WTC11 (cell line): ENCODE data around the gene ENTPD6. TPM values are rescaled to one million over a fixed set of nuclear protein-coding genes. Genes with fewer than 3 reads are reported as not detected.
A peak's percentile ranks its signal among the peaks of the same experiment; 100 is the strongest.
"Not testable (repeated sequence)": the region's sequence is repeated elsewhere in the genome, so short reads cannot be mapped to it uniquely, and the experiment has no call there.

Source experiments
- ATAC-seq: fragments of 200-7000 bp; cut with Tn5 transposase; 2 replicates; pipeline ENCODE4 v1.10.0; 2021; ENCODE audit warnings: mild to moderate bottlenecking, moderate library complexity
- CTCF ChIA-PET: fragments of 300-600 bp; sonication (Branson Sonifier 250); formaldehyde crosslinking; loops from one replicate; lab custom pipeline; 2021; ENCODE audit warnings: antibody characterized with exemption; lab: Charles Lee
- POLR2A ChIA-PET: fragments of 350-600 bp; sonication (Branson Sonifier 250); formaldehyde crosslinking; loops from one replicate; lab custom pipeline; 2021; ENCODE audit warnings: antibody characterized with exemption; lab: Charles Lee
- DNase-seq: peaks from one replicate; pipeline ENCODE4 v3.0.0; 2021; ENCODE audit warnings: low spot score
- H3K27ac Mint-ChIP-seq: 2 replicates; pipeline ENCODE4 v1.8.0; 2021; ENCODE audit warnings: mixed read lengths
- H3K27me3 Mint-ChIP-seq: 2 replicates; pipeline ENCODE4 v1.8.0; 2021; ENCODE audit warnings: low read depth, mild to moderate bottlenecking, moderate library complexity, mixed read lengths
- H3K36me3 Mint-ChIP-seq: 2 replicates; pipeline ENCODE4 v1.8.0; 2021; ENCODE audit warnings: mixed read lengths
- H3K4me1 Mint-ChIP-seq: 2 replicates; pipeline ENCODE4 v1.8.0; 2022; ENCODE audit warnings: mixed read lengths
- H3K4me3 Mint-ChIP-seq: 2 replicates; pipeline ENCODE4 v1.8.0; 2021; ENCODE audit warnings: mild to moderate bottlenecking, moderate library complexity, mixed read lengths
- H3K9me3 Mint-ChIP-seq: 2 replicates; pipeline ENCODE4 v1.8.0; 2021; ENCODE audit warnings: mixed read lengths
- ATF3 ChIP-seq: sonication (generic); formaldehyde crosslinking; conservative IDR thresholded peaks from 2 replicates; pipeline ENCODE4 v1.8.1; 2022; ENCODE audit warnings: mild to moderate bottlenecking, missing genetic modification reagents
- CREB1 ChIP-seq: sonication (generic); formaldehyde crosslinking; IDR thresholded peaks from 2 replicates; pipeline ENCODE4 v1.8.0; 2023; ENCODE audit warnings: mild to moderate bottlenecking, missing genetic modification reagents
- E2F1 ChIP-seq: sonication (generic); formaldehyde crosslinking; IDR thresholded peaks from 2 replicates; pipeline ENCODE4 v1.8.0; 2022; ENCODE audit warnings: mild to moderate bottlenecking, missing genetic modification reagents
- E2F5 ChIP-seq: sonication (generic); formaldehyde crosslinking; IDR thresholded peaks from 2 replicates; pipeline ENCODE4 v1.8.1; 2022; ENCODE audit warnings: mild to moderate bottlenecking, moderate library complexity, missing genetic modification reagents
- ERG ChIP-seq: fragments of 250-450 bp; sonication (Bioruptor Pico); IDR thresholded peaks from 2 replicates; pipeline ENCODE4 v1.8.0; 2021; ENCODE audit warnings: mild to moderate bottlenecking
- FOXK1 ChIP-seq: sonication (generic); formaldehyde crosslinking; IDR thresholded peaks from 2 replicates; pipeline ENCODE4 v1.8.0; 2022; ENCODE audit warnings: mild to moderate bottlenecking, moderate library complexity, missing genetic modification reagents
- GABPB1 ChIP-seq: sonication (generic); formaldehyde crosslinking; IDR thresholded peaks from 2 replicates; pipeline ENCODE4 v1.8.1; 2023; ENCODE audit warnings: mild to moderate bottlenecking, missing genetic modification reagents
- GRHL2 ChIP-seq: fragments of 250-450 bp; sonication (Bioruptor Pico); IDR thresholded peaks from 2 replicates; pipeline ENCODE4 v1.8.0; 2022; ENCODE audit warnings: mild to moderate bottlenecking, moderate library complexity; ENCODE audit not compliant: insufficient replicate concordance, severe bottlenecking
- JAZF1 ChIP-seq: fragments of 250-450 bp; sonication (Bioruptor Pico); IDR thresholded peaks from 2 replicates; pipeline ENCODE4 v1.9.0; 2021; ENCODE audit warnings: moderate library complexity, mild to moderate bottlenecking, inconsistent platforms
- MYBL2 ChIP-seq: sonication (generic); formaldehyde crosslinking; IDR thresholded peaks from 2 replicates; pipeline ENCODE4 v1.8.1; 2023; ENCODE audit warnings: mild to moderate bottlenecking, moderate library complexity, missing genetic modification reagents
- NR2C2 ChIP-seq: sonication (generic); formaldehyde crosslinking; IDR thresholded peaks from 2 replicates; pipeline ENCODE4 v1.8.0; 2022; ENCODE audit warnings: mild to moderate bottlenecking, missing genetic modification reagents
- PRDM15 ChIP-seq: sonication (generic); formaldehyde crosslinking; IDR thresholded peaks from 2 replicates; pipeline ENCODE4 v1.8.0; 2022; ENCODE audit warnings: missing genetic modification reagents
- SMAD3 ChIP-seq: sonication (generic); formaldehyde crosslinking; IDR thresholded peaks from 2 replicates; pipeline ENCODE4 v1.8.0; 2022; ENCODE audit warnings: missing genetic modification reagents, mild to moderate bottlenecking, borderline replicate concordance
- USF1 ChIP-seq: sonication (generic); formaldehyde crosslinking; IDR thresholded peaks from 2 replicates; pipeline ENCODE4 v1.8.0; 2022; ENCODE audit warnings: mild to moderate bottlenecking, missing genetic modification reagents
- ZBTB21 ChIP-seq: sonication (generic); formaldehyde crosslinking; IDR thresholded peaks from 2 replicates; pipeline ENCODE4 v1.8.1; 2023; ENCODE audit warnings: mild to moderate bottlenecking, missing genetic modification reagents, borderline replicate concordance
- ZNF232 ChIP-seq: sonication (generic); formaldehyde crosslinking; IDR thresholded peaks from 2 replicates; pipeline ENCODE4 v1.8.0; 2022; ENCODE audit warnings: mild to moderate bottlenecking, missing genetic modification reagents
- ZNF263 ChIP-seq: sonication (generic); formaldehyde crosslinking; IDR thresholded peaks from 2 replicates; pipeline ENCODE4 v1.8.1; 2022; ENCODE audit warnings: low read depth, mild to moderate bottlenecking, moderate library complexity, missing genetic modification reagents
- ZNF317 ChIP-seq: sonication (generic); formaldehyde crosslinking; IDR thresholded peaks from 2 replicates; pipeline ENCODE4 v1.8.1; 2023; ENCODE audit warnings: low read depth, mild to moderate bottlenecking, moderate library complexity, missing genetic modification reagents, borderline replicate concordance
- ZNF416 ChIP-seq: fragments of 250-450 bp; sonication (Bioruptor Pico); IDR thresholded peaks from 2 replicates; pipeline ENCODE4 v1.9.0; 2021; ENCODE audit warnings: mild to moderate bottlenecking, inconsistent platforms
- ZSCAN18 ChIP-seq: fragments of 250-450 bp; sonication (Bioruptor Pico); IDR thresholded peaks from 2 replicates; pipeline ENCODE4 v2.1.2; 2022; ENCODE audit warnings: mild to moderate bottlenecking, moderate library complexity
- total RNA-seq: library from RNA; stranded (reverse); gene quantifications from 3 replicates; pipeline ENCODE4 v1.2.3, GENCODE V29; 2021

The ENTPD6 gene
- total RNA-seq, 1 experiment from 2014 or later = 56.9 TPM

GRCh38 chr20:25179439-25180089 is 15.9 kb upstream of the ENTPD6 start (continued):
- TF ChIP-seq ZSCAN18 (CRISPR knock-in tag) (no peak), USF1 (CRISPR knock-in tag) (no peak)

- POLR2A ChIA-PET = not testable (repeated sequence)
Measured at GRCh38 chr20:25184391-25184790, 11.1 kb upstream of the ENTPD6 start.

GRCh38 chr20:25187220-25187619 is 8.3 kb upstream of the ENTPD6 start:
- POLR2A ChIA-PET = no interaction called here

More at GRCh38 chr20:25184391-25184790, 11.1 kb upstream of the ENTPD6 start:
- H3K4me1 Mint-ChIP-seq, ATAC-seq, DNase-seq, CTCF ChIA-PET, H3K4me3 Mint-ChIP-seq, H3K27ac Mint-ChIP-seq: not testable (repeated sequence)
- Mint-ChIP-seq H3K9me3 (peaks cover 59% of the 10 kb centered on the region), H3K36me3 (peaks cover 14% of the 10 kb centered on the region), H3K27me3 (peaks cover 50% of the 10 kb centered on the region)
- peak; percentile 57; the same call in 1 of the 2 replicates for TF ChIP-seq GABPB1

More at GRCh38 chr20:25187220-25187619, 8.3 kb upstream of the ENTPD6 start:
- Mint-ChIP-seq H3K27me3 (peaks cover 39% of the 10 kb centered on the region), H3K4me1 (no peaks in the 10 kb centered on the region), H3K27ac (no peak overlapping the region), H3K4me3 (no peak overlapping the region), H3K9me3 (peaks cover 54% of the 10 kb centered on the region), H3K36me3 (peaks cover 14% of the 10 kb centered on the region)
- DNase-seq (no peak), ATAC-seq (no peak)
- CTCF ChIA-PET = no interaction called here
- TF ChIP-seq GABPB1 (no peak), ZNF232 (CRISPR knock-in tag) (no peak), ZNF317 (no peak), ZNF263 (CRISPR knock-in tag) (no peak), ATF3 (CRISPR knock-in tag) (no peak), ERG (CRISPR knock-in tag) (no peak), GRHL2 (CRISPR knock-in tag) (no peak), ZBTB21 (no peak), MYBL2 (CRISPR knock-in tag) (no peak), JAZF1 (CRISPR knock-in tag) (no peak), E2F1 (CRISPR knock-in tag) (no peak), CREB1 (CRISPR knock-in tag) (no peak), ZNF416 (CRISPR knock-in tag) (no peak), NR2C2 (no peak), SMAD3 (CRISPR knock-in tag) (no peak), ZSCAN18 (CRISPR knock-in tag) (no peak), E2F5 (CRISPR knock-in tag) (no peak), FOXK1 (CRISPR knock-in tag) (no peak), PRDM15 (CRISPR knock-in tag) (no peak)
